GM13976 (cell line): ENCODE measurements around the gene WDCP.
A peak's percentile ranks its signal among the peaks of the same experiment; 100 is the strongest.

Source experiments
- DNase-seq: peaks from one replicate; pipeline ENCODE4 v3.0.0; 2012; ENCODE audit warnings: low spot score
- CTCF ChIP-seq: IDR thresholded peaks from 2 replicates; pipeline ENCODE4 v1.5.1; 2012; ENCODE audit warnings: borderline replicate concordance, mild to moderate bottlenecking; ENCODE audit not compliant: insufficient read depth; ENCODE audit errors: extremely low read depth, missing control alignments, control extremely low read depth
- in situ Hi-C: fragments of 300-500 bp; cut with MboI; formaldehyde crosslinking; loops from one replicate; pipeline ENCODE4 v1.12.0; 2022; ENCODE audit warnings: low sequenced_read_pairs, mixed read lengths, inconsistent platforms; ENCODE audit not compliant: unreplicated experiment

The WDCP gene

GRCh38 chr2:24076849-24077534, 29.8 kb upstream of the WDCP start:
- TF ChIP-seq CTCF: no peak
- no peak for DNase-seq
- in situ Hi-C loops: no loop called here

GRCh38 chr2:24075915-24076848, 29.0 kb upstream of the WDCP start, which contains the start of gene SF3B6:
Gene SF3B6 (minus strand): TSS chr2:24076326. CDS start chr2:24076229, 97 bp downstream.
- DNase-seq: peak; percentile 94
- TF ChIP-seq CTCF: no peak
- in situ Hi-C loops: no loop called here

- TF ChIP-seq CTCF: no peak
- DNase-seq: no peak
- in situ Hi-C loops: no loop called here
Observed at GRCh38 chr2:24075259-24075658, 28.1 kb upstream of the WDCP start.

- in situ Hi-C loops: no loop called here
- TF ChIP-seq CTCF: no peak
- DNase-seq: no peak
Observed at GRCh38 chr2:24073816-24074215, 26.6 kb upstream of the WDCP start.

- TF ChIP-seq CTCF: no peak
- no peak for DNase-seq
- in situ Hi-C loops: no loop called here
Observed at GRCh38 chr2:24072259-24072658, 25.1 kb upstream of the WDCP start.

- in situ Hi-C loops: loop anchor here (10.0 kb wide), 1 partner anchor 241 kb away; no protein-coding TSS in a partner anchor
- TF ChIP-seq CTCF: no peak
- no peak for DNase-seq
Observed at GRCh38 chr2:24065341-24065740, 18.1 kb upstream of the WDCP start.
